SK-N-SH treated with all-trans-retinoic acid at 6 μM for 48 hours (cell line): ENCODE measurements around the gene TCERG1L.

ENCODE experiments used
- ATAC-seq: fragments of 200-7000 bp; cut with Tn5 transposase; 3 replicates; pipeline ENCODE4 v1.9.1; 2020; ENCODE audit warnings: mild to moderate bottlenecking, moderate library complexity
- ARNTL ChIP-seq: fragments of 450-650 bp; formaldehyde crosslinking; IDR thresholded peaks from 2 replicates; pipeline ENCODE4 v1.5.0; 2020; ENCODE audit warnings: low read depth, mild to moderate bottlenecking, moderate library complexity, borderline replicate concordance
- BACH2 ChIP-seq: fragments of 250-450 bp; sonication (Bioruptor Pico); IDR thresholded peaks from 2 replicates; pipeline ENCODE4 v1.9.0; 2021; ENCODE audit warnings: mild to moderate bottlenecking, borderline replicate concordance
- ESRRG ChIP-seq: fragments of 250-450 bp; sonication (Bioruptor Pico); IDR thresholded peaks from 2 replicates; pipeline ENCODE4 v1.6.1; 2021; ENCODE audit warnings: mild to moderate bottlenecking
- GLIS3 ChIP-seq: fragments of 250-450 bp; sonication (Bioruptor Pico); IDR thresholded peaks from 2 replicates; pipeline ENCODE4 v1.5.0; 2020; ENCODE audit warnings: mild to moderate bottlenecking, moderate library complexity
- ISL1 ChIP-seq: fragments of 250-450 bp; sonication (Bioruptor Pico); IDR thresholded peaks from 2 replicates; pipeline ENCODE4 v2.1.2; 2022; ENCODE audit warnings: mild to moderate bottlenecking, moderate library complexity
- OSR1 ChIP-seq: fragments of 250-450 bp; sonication (Bioruptor Pico); IDR thresholded peaks from 2 replicates; pipeline ENCODE4 v1.8.0; 2022; ENCODE audit warnings: moderate library complexity, mild to moderate bottlenecking, inconsistent platforms
- RARB ChIP-seq: fragments of 250-450 bp; sonication (Bioruptor Pico); IDR thresholded peaks from 2 replicates; pipeline ENCODE4 v1.8.0; 2021; ENCODE audit warnings: mild to moderate bottlenecking, moderate library complexity
- SNAI2 ChIP-seq: fragments of 250-450 bp; sonication (Bioruptor Pico); IDR thresholded peaks from 2 replicates; pipeline ENCODE4 v1.5.0; 2020; ENCODE audit warnings: mild to moderate bottlenecking, moderate library complexity
- ZC3H10 ChIP-seq: fragments of 250-450 bp; sonication (Bioruptor Pico); IDR thresholded peaks from 2 replicates; pipeline ENCODE4 v1.5.1; 2021; ENCODE audit warnings: mild to moderate bottlenecking, moderate library complexity
- ZFP3 ChIP-seq: fragments of 250-450 bp; sonication (Bioruptor Pico); IDR thresholded peaks from 2 replicates; pipeline ENCODE4 v1.5.0; 2020; ENCODE audit warnings: mild to moderate bottlenecking, moderate library complexity
- ZFP30 ChIP-seq: fragments of 450-650 bp; formaldehyde crosslinking; IDR thresholded peaks from 2 replicates; pipeline ENCODE4 v1.5.0; 2022; ENCODE audit warnings: mild to moderate bottlenecking, moderate library complexity
- ZNF565 ChIP-seq: fragments of 450-650 bp; formaldehyde crosslinking; conservative IDR thresholded peaks from 2 replicates; pipeline ENCODE4 v1.5.0; 2020; ENCODE audit warnings: low read depth, mild to moderate bottlenecking, moderate library complexity
- ZNF8 ChIP-seq: fragments of 450-650 bp; formaldehyde crosslinking; IDR thresholded peaks from 2 replicates; pipeline ENCODE4 v1.5.0; 2020; ENCODE audit warnings: mild to moderate bottlenecking, moderate library complexity
- TF ChIP-seq, protein P1 (sequence below): fragments of 250-450 bp; sonication (Bioruptor Pico); IDR thresholded peaks from 2 replicates; pipeline ENCODE4 v1.5.0; 2020; ENCODE audit warnings: mild to moderate bottlenecking, moderate library complexity
- TF ChIP-seq, protein P2 (sequence below): fragments of 250-450 bp; sonication (Bioruptor Pico); IDR thresholded peaks from 2 replicates; pipeline ENCODE4 v1.8.0; 2021; ENCODE audit warnings: low read depth, mild to moderate bottlenecking, moderate library complexity, borderline replicate concordance
- TF ChIP-seq, protein P3 (sequence below): fragments of 250-450 bp; sonication (Bioruptor Pico); IDR thresholded peaks from 2 replicates; pipeline ENCODE4 v1.5.1; 2021; ENCODE audit warnings: mild to moderate bottlenecking, moderate library complexity
- TF ChIP-seq, protein P4 (sequence below): fragments of 250-450 bp; sonication (Bioruptor Pico); IDR thresholded peaks from 2 replicates; pipeline ENCODE4 v1.8.0; 2020; ENCODE audit warnings: mild to moderate bottlenecking, moderate library complexity, borderline replicate concordance
- TF ChIP-seq, protein P5 (sequence below): fragments of 250-450 bp; sonication (Bioruptor Pico); IDR thresholded peaks from 2 replicates; pipeline ENCODE4 v1.5.1; 2020; ENCODE audit warnings: low read depth, mild to moderate bottlenecking, moderate library complexity

Gene TCERG1L

DNA sequence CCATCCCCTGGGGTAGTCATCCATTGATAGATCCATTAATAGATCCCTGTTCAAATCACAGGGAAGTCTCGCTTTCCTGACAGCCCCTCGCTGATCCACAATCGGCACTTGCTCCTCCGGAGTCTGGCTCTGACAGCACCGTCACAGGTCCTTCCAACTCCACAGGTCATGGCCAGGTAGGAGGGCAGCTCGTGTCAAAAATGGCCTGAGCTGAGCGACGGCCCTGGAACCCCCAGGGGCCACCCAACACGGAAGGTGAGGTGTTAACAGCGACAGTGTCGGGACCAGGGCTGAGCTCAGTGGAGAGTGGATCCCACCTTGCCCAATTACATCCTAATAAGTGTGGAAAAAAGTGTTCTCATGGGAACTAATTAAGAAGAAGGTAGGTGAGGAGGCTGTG is 219.8 kb downstream of the TCERG1L start (continued):
- TF ChIP-seq, protein P1, sequence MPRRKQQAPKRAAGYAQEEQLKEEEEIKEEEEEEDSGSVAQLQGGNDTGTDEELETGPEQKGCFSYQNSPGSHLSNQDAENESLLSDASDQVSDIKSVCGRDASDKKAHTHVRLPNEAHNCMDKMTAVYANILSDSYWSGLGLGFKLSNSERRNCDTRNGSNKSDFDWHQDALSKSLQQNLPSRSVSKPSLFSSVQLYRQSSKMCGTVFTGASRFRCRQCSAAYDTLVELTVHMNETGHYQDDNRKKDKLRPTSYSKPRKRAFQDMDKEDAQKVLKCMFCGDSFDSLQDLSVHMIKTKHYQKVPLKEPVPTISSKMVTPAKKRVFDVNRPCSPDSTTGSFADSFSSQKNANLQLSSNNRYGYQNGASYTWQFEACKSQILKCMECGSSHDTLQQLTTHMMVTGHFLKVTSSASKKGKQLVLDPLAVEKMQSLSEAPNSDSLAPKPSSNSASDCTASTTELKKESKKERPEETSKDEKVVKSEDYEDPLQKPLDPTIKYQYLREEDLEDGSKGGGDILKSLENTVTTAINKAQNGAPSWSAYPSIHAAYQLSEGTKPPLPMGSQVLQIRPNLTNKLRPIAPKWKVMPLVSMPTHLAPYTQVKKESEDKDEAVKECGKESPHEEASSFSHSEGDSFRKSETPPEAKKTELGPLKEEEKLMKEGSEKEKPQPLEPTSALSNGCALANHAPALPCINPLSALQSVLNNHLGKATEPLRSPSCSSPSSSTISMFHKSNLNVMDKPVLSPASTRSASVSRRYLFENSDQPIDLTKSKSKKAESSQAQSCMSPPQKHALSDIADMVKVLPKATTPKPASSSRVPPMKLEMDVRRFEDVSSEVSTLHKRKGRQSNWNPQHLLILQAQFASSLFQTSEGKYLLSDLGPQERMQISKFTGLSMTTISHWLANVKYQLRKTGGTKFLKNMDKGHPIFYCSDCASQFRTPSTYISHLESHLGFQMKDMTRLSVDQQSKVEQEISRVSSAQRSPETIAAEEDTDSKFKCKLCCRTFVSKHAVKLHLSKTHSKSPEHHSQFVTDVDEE (CRISPR knock-in tag), result no peak
- no peak for TF ChIP-seq RARB
- TF ChIP-seq ZNF8 (CRISPR knock-in tag), result no peak
- TF ChIP-seq GLIS3 (CRISPR knock-in tag), result no peak
- no peak for TF ChIP-seq ZC3H10 (CRISPR knock-in tag)
- TF ChIP-seq ZFP30 (CRISPR knock-in tag), result no peak
- TF ChIP-seq ZFP3 (CRISPR knock-in tag), result no peak

DNA sequence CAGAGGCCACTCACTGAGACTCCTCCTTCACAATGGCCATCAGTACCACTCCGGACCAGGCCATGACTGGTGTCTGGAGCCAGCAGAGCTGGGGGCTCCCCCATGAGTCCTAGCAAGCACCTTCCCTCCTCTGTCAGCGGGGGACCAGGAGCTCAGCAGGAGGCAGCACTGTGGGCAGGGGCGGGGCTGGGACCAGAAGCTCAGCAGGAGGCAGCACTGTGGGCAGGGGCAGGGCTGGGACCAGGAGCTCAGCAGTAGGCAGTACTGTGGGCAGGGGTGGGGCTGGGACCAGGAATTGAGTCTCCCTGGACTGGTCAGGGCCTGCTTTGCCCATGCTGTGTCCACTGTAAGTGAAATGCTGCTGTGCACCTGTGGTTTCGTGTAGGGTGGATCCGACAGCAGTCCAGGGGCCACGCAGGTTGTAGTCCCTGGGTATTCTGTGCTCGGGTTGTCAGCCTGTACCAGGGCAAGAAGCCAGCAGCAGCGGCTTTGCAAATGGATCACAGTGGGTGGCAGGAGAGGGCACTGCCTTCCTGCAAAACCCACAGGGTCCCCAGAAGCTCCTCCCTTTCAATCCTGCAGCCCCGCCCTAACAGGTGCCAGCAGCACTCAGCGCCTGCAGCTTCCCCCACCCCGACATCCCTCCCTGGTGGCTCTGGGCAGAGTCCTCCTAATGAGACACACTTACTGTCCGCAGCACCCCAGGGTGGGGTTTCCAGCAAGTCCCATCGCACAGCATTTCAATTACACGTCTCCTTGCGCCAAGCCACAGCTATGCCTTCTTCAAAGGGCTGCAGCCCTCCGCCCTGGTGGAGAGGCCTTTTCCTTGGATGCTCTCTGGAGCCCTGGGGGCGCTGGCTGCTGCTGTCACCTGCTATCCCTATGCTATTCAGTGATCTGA is 220.5 kb downstream of the TCERG1L start:
- ATAC-seq, result no peak
- TF ChIP-seq, protein P2, sequence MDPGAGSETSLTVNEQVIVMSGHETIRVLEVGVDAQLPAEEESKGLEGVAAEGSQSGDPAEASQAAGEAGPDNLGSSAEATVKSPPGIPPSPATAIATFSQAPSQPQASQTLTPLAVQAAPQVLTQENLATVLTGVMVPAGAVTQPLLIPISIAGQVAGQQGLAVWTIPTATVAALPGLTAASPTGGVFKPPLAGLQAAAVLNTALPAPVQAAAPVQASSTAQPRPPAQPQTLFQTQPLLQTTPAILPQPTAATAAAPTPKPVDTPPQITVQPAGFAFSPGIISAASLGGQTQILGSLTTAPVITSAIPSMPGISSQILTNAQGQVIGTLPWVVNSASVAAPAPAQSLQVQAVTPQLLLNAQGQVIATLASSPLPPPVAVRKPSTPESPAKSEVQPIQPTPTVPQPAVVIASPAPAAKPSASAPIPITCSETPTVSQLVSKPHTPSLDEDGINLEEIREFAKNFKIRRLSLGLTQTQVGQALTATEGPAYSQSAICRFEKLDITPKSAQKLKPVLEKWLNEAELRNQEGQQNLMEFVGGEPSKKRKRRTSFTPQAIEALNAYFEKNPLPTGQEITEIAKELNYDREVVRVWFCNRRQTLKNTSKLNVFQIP (CRISPR knock-in tag), result no peak
- TF ChIP-seq ZC3H10 (CRISPR knock-in tag), result no peak
- no peak for TF ChIP-seq ZFP3 (CRISPR knock-in tag)
- TF ChIP-seq, protein P3, sequence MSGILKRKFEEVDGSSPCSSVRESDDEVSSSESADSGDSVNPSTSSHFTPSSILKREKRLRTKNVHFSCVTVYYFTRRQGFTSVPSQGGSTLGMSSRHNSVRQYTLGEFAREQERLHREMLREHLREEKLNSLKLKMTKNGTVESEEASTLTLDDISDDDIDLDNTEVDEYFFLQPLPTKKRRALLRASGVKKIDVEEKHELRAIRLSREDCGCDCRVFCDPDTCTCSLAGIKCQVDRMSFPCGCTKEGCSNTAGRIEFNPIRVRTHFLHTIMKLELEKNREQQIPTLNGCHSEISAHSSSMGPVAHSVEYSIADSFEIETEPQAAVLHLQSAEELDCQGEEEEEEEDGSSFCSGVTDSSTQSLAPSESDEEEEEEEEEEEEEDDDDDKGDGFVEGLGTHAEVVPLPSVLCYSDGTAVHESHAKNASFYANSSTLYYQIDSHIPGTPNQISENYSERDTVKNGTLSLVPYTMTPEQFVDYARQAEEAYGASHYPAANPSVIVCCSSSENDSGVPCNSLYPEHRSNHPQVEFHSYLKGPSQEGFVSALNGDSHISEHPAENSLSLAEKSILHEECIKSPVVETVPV (CRISPR knock-in tag), result no peak
- TF ChIP-seq, protein P4, sequence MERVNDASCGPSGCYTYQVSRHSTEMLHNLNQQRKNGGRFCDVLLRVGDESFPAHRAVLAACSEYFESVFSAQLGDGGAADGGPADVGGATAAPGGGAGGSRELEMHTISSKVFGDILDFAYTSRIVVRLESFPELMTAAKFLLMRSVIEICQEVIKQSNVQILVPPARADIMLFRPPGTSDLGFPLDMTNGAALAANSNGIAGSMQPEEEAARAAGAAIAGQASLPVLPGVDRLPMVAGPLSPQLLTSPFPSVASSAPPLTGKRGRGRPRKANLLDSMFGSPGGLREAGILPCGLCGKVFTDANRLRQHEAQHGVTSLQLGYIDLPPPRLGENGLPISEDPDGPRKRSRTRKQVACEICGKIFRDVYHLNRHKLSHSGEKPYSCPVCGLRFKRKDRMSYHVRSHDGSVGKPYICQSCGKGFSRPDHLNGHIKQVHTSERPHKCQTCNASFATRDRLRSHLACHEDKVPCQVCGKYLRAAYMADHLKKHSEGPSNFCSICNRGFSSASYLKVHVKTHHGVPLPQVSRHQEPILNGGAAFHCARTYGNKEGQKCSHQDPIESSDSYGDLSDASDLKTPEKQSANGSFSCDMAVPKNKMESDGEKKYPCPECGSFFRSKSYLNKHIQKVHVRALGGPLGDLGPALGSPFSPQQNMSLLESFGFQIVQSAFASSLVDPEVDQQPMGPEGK (CRISPR knock-in tag), result no peak
- no peak for TF ChIP-seq ESRRG (CRISPR knock-in tag)
- no peak for TF ChIP-seq BACH2 (CRISPR knock-in tag)
- TF ChIP-seq ZFP30 (CRISPR knock-in tag), result no peak
- no peak for TF ChIP-seq ISL1 (CRISPR knock-in tag)
- TF ChIP-seq, protein P5, sequence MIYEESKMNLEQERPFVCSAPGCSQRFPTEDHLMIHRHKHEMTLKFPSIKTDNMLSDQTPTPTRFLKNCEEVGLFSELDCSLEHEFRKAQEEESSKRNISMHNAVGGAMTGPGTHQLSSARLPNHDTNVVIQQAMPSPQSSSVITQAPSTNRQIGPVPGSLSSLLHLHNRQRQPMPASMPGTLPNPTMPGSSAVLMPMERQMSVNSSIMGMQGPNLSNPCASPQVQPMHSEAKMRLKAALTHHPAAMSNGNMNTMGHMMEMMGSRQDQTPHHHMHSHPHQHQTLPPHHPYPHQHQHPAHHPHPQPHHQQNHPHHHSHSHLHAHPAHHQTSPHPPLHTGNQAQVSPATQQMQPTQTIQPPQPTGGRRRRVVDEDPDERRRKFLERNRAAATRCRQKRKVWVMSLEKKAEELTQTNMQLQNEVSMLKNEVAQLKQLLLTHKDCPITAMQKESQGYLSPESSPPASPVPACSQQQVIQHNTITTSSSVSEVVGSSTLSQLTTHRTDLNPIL (CRISPR knock-in tag), result no peak
- TF ChIP-seq, protein P1 (CRISPR knock-in tag), result no peak
- TF ChIP-seq SNAI2 (CRISPR knock-in tag), result no peak
- TF ChIP-seq ARNTL (CRISPR knock-in tag), result no peak
- TF ChIP-seq ZNF565, result no peak
- TF ChIP-seq GLIS3 (CRISPR knock-in tag), result no peak
- no peak for TF ChIP-seq RARB
- no peak for TF ChIP-seq OSR1
